ENCODE results near the gene RNASEH2A.

The RNASEH2A gene

GRCh38 chr19:12783291-12783848 lies 23.0 kb upstream of the RNASEH2A start:
- peak; percentile 12 for DNase-seq

- no peak for DNase-seq
Observed at GRCh38 chr19:12783849-12784393, 22.5 kb upstream of the RNASEH2A start.

GRCh38 chr19:12784394-12784870 lies 22.0 kb upstream of the RNASEH2A start:
- DNase-seq, result peak; percentile 78

- peak; percentile 50 for DNase-seq
Observed at GRCh38 chr19:12784871-12785430, 21.4 kb upstream of the RNASEH2A start.

- DNase-seq, result peak; percentile 50
Observed at GRCh38 chr19:12785431-12786031, 20.9 kb upstream of the RNASEH2A start.

- DNase-seq, result peak; percentile 52
Observed at GRCh38 chr19:12786141-12786870, 20.1 kb upstream of the RNASEH2A start.

GRCh38 chr19:12786952-12787351 lies 19.4 kb upstream of the RNASEH2A start:
- no peak for DNase-seq

GRCh38 chr19:12787458-12787857 lies 18.9 kb upstream of the RNASEH2A start:
- DNase-seq, result no peak

GRCh38 chr19:12788042-12788681 lies 18.2 kb upstream of the RNASEH2A start:
- peak; percentile 46 for DNase-seq

GRCh38 chr19:12788682-12789097 lies 17.7 kb upstream of the RNASEH2A start:
- peak; percentile 80 for DNase-seq

GRCh38 chr19:12789098-12789903 lies 17.1 kb upstream of the RNASEH2A start:
- DNase-seq, result peak; percentile 69

GRCh38 chr19:12789904-12790619 lies 16.3 kb upstream of the RNASEH2A start:
- peak; percentile 95 for DNase-seq

GRCh38 chr19:12790628-12791344 lies 15.6 kb upstream of the RNASEH2A start:
- peak; percentile 50 for DNase-seq

GRCh38 chr19:12791345-12792050 lies 14.9 kb upstream of the RNASEH2A start, which contains the start of gene JUNB:
JUNB (plus strand) TSS chr19:12791486; CDS start chr19:12791772, 286 bp downstream.
- DNase-seq, result peak; percentile 94

- DNase-seq, result peak; percentile 78
Observed at GRCh38 chr19:12792051-12792852, 14.1 kb upstream of the RNASEH2A start.

GRCh38 chr19:12792853-12793289 lies 13.5 kb upstream of the RNASEH2A start:
- peak; percentile 68 for DNase-seq

GRCh38 chr19:12793290-12794195 lies 12.8 kb upstream of the RNASEH2A start:
- DNase-seq, result peak; percentile 92
